H1 (cell line): ENCODE measurements around the gene WDR6. TPM values are rescaled to one million over a fixed set of nuclear protein-coding genes. Genes with fewer than 3 reads are reported as not detected.
A peak's percentile ranks its signal among the peaks of the same experiment; 100 is the strongest.

Experiments used
- CHD2 ChIP-seq: IDR thresholded peaks from 2 replicates; pipeline ENCODE4 v1.6.1; 2012; ENCODE audit warnings: low read length, improper control_type of control experiment
- CREB1 ChIP-seq: IDR thresholded peaks from 2 replicates; pipeline ENCODE4 v1.6.1; 2012; ENCODE audit warnings: inconsistent platforms
- GTF2F1 ChIP-seq: IDR thresholded peaks from 2 replicates; pipeline ENCODE4 v1.6.1; 2012; ENCODE audit warnings: low read depth, low read length, improper control_type of control experiment, borderline replicate concordance
- HDAC2 ChIP-seq, 2 experiments: fragments of 300-600 bp in 1 of 2; sonication (generic) in 1 of 2; IDR thresholded peaks; 2 replicates each; pipeline ENCODE4 v1.6.1; 2011 to 2012; ENCODE audit warnings: low read depth in 2 of 2, low read length in 2 of 2, mild to moderate bottlenecking in 2 of 2, moderate library complexity in 2 of 2, borderline replicate concordance in 1 of 2, inconsistent platforms in 1 of 2
- KDM5A ChIP-seq: fragments of 200-600 bp; IDR thresholded peaks from 2 replicates; pipeline ENCODE4 v1.7.1; 2012; ENCODE audit warnings: mild to moderate bottlenecking, low read length, inconsistent platforms, mixed read lengths
- PHF8 ChIP-seq: fragments of 200-600 bp; sonication (generic); conservative IDR thresholded peaks from 2 replicates; pipeline ENCODE4 v1.7.1; 2012; ENCODE audit warnings: low read depth, mild to moderate bottlenecking, inconsistent platforms, low read length, moderate library complexity
- POLR2A ChIP-seq, 2 experiments: IDR thresholded peaks; 1 replicate in 1 of 2; 2 replicates in 1 of 2; pipeline ENCODE4 v1.6.1; 2011; ENCODE audit warnings: low read depth in 2 of 2, low read length in 2 of 2, mild to moderate bottlenecking in 2 of 2; ENCODE audit errors: control extremely low read depth in 1 of 2
- RNF2 ChIP-seq: fragments of 200-900, 300-1000 bp; sonication (generic); IDR thresholded peaks from 2 replicates; pipeline ENCODE4 v1.7.1; 2016; ENCODE audit warnings: borderline replicate concordance, low read depth, mild to moderate bottlenecking, antibody characterized with exemption, low read length; ENCODE audit not compliant: poor library complexity, severe bottlenecking; ENCODE audit errors: missing control alignments
- SP1 ChIP-seq: IDR thresholded peaks from 2 replicates; pipeline ENCODE4 v1.6.1; 2011; ENCODE audit warnings: low read depth, low read length
- SP4 ChIP-seq: IDR thresholded peaks from 2 replicates; pipeline ENCODE4 v1.6.1; 2012; ENCODE audit warnings: low read length, inconsistent platforms
- YY1 ChIP-seq: IDR thresholded peaks from 2 replicates; pipeline ENCODE4 v1.6.1; 2011; ENCODE audit warnings: low read depth, mild to moderate bottlenecking, low read length
- polyA plus RNA-seq, 7 experiments: library from polyadenylated mRNA; depleted of rRNA in 3 of 7; stranded (reverse) in 5 of 7; unstranded in 2 of 7; fragments of >200 nt in 5 of 7; fragments of 200-250 nt in 2 of 7; gene quantifications; 1 replicate in 5 of 7; 2 replicates in 1 of 7; 4 replicates in 1 of 7; pipeline versions ENCODE4 v1.2.1 to v1.2.3, GENCODE V29; 2011 to 2013; ENCODE audit warnings: missing spikeins in 2 of 7, mixed read lengths in 2 of 7
- total RNA-seq: library from RNA; stranded (reverse); fragmentation: NEBNext Ultra II Directional; extraction: Animal tissue kit (Norgen Biotek cat#: 25700); gene quantifications from 2 replicates; pipeline ENCODE4 v1.2.1, GENCODE V29; 2021

Gene WDR6
- total and polyA plus RNA-seq, 2 of the 8 experiments (the other 6 are each of a cell fraction or from before 2014, with no cell fraction given), result 180 to 257 TPM

DNA sequence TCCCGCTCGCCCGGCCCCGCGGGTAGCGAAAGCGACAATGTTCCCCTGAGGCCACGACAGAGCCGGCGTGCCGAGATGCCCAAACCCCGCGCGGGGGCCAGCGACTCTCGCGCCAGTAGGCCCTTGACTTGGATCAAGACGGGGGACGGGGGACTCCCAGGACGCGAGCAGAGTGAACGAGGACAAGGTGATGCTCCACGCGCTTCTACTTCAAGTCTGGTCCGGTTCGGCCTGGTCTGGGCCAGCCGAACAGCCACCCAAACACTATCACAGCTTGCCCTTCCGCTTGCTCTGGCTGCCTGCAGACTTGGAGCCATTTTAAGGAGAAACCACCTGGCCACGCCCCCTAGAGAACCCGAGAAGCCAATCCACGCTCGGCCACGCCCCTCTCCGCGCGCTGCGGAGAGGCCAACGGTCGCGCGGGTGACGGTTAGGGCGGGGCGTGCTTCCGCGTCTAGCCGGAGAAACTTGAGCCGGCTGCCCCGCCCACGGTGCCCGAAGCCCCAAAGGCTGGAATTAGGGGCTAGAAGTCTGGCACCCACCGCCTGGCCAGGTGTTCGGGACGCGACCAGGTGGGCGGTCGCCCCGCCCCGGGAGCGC is 14.1 kb downstream of the WDR6 start (continued):
- TF ChIP-seq KDM5A (peak; percentile 35; the same call in 1 of the 2 replicates), YY1 (peak; percentile 84), CREB1 (peak; percentile 92), SP4 (0 out of 2 replicates have a peak, but pooled peaks have one; percentile 60), SP1 (peak; percentile 70; the same call in 1 of the 2 replicates), POLR2A (IDR thresholded peaks at IDR 0.05; ENCODE audit: control extremely low read depth in 1 of 2, low read depth in 2 of 2, low read length in 2 of 2) (peak in 1 of 2 experiments; percentile 95; a peak in 2 of 3 replicates), PHF8 (peak; percentile 71; the same call in 1 of the 2 replicates), RNF2 (no peak), GTF2F1 (0 out of 2 replicates have a peak, but pooled peaks have one; percentile 62), HDAC2 (IDR thresholded peaks at IDR 0.05; ENCODE audit: borderline replicate concordance in 1 of 2, low read depth in 2 of 2, low read length in 2 of 2) (peak in 1 of 2 experiments; percentile 19; a peak in 1 of 4 replicates), CHD2 (no peak)
